ENCODE data around the gene RAD54L.
A peak's percentile ranks its signal among the peaks of the same experiment; 100 is the strongest.

The RAD54L gene

DNA sequence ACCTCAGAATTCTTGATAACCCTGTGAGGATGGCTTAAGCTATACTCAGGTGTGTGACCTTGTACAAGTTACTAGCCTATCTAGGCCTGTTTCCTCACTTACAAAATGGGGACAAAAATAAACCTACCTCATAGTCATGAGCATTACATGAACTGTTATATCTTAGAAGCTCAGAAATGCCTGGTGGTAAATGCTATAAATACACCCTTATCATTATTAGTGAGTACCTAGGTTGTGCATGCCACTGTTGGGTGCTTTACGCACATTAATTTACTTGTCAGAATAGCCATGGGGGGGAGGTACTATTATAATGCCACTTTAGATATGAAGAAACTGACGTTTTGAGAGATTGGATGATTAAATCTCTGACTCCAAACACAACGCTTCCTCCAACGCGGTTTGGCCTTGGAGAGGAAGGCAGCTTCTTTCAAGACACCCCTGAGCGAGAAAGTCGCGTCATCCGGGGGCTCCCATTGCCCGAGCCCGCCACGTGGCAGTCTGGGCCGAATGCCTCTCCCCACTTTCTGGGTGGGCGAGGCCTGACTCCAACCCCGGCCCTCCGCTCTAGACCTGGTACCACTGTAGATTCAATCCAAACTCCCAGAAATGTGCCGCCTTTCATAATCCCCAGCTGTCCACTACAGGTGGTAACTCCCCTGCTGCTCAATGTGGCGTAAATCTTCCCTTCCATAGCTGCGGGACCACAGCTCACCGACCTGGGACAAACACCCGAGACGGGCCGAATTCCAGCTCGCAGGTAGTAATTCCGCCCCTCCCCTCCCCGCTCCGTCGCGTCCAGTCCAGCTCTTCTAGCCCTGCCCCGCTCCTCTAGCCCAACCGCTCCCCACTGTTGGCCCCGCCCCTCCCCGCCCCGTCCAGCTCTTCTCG, 771 bp upstream of the RAD54L start:
- no peak for TF ChIP-seq Cebpa-rat (IDR thresholded peaks at IDR 0.05)
- Histone ChIP-seq H3K9me3 (replicated peaks in 1 of 11) (no peaks in the 10 kb centered on the region; a peak in 1 of 22 replicates), H3K4me2 (peak overlapping the region; percentile 77 to 97 (median 88)), H3K27me3 (no peaks in the 10 kb centered on the region), H3K4me1 (peaks cover 22 to 33% (median 25%) of the 10 kb centered on the region in 10 experiments), H4K20me1 (peaks cover 0 to 14% (median 0%) of the 10 kb centered on the region in 11 experiments; a peak in 3 of 22 replicates), H3K36me3 (peaks cover 0 to 31% (median 30%) of the 10 kb centered on the region in 11 experiments; a peak in 20 of 22 replicates), H3K4me3 (peak overlapping the region; percentile 59 to 79 (median 68)), H3K9ac (peak overlapping the region; percentile 63 to 82 (median 78)), H3K27ac (peak overlapping the region in 10 of 11 experiments; percentile 40 to 83 (median 70); a peak in 20 of 22 replicates)

DNA sequence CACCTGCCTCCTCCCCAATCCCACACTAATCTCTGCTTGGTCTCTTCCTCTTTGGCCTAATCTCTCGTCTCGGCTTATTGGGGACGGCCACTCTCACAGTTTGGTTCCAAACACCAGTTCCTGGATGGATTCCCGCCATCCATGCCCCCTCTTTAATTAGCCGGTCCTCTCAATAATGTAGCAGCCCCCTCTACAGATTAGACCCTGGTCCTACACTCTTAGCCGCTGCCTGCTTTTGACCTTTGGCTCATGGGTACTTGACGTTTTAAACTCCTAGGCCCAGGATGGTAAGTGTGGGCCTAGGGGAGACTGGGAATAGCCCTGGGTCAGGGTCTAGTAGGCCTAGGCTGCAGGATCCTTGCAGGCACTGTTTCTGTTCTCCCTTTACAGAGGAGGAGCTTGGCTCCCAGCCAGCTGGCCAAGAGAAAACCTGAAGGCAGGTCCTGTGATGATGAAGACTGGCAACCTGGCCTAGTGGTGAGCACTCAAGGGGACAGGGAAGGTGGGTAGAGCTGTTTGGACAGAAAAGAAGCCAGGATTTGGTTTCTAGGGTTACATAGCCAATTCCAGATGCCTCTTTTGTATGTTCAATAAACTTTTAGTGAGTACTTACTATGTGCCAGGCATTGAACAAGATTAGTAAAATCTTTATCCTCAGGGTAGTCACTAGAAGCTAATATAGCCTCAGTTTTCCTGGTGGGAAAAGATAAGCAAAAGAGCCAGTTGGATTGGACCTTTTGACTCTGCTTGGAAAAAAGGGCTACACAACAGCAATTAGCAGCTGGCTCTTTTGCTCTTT, 758 bp downstream of the RAD54L start:
- Histone ChIP-seq H4K20me1 (peaks cover 0 to 22% (median 0%) of the 10 kb centered on the region in 11 experiments; a peak in 4 of 22 replicates), H3K4me2 (peak overlapping the region; percentile 81 to 97 (median 92)), H3K27ac (peak overlapping the region in 9 of 11 experiments; percentile 54 to 93 (median 87); a peak in 18 of 22 replicates), H3K9ac (peak overlapping the region; percentile 65 to 91 (median 88); a peak in 21 of 22 replicates), H3K27me3 (no peaks in the 10 kb centered on the region), H3K36me3 (peaks cover 0 to 47% (median 45%) of the 10 kb centered on the region in 11 experiments; a peak in 20 of 22 replicates), H3K4me3 (peak overlapping the region; percentile 70 to 82 (median 74)), H3K9me3 (replicated peaks in 1 of 11) (no peaks in the 10 kb centered on the region), H3K4me1 (peaks cover 22 to 33% (median 25%) of the 10 kb centered on the region in 10 experiments)
- TF ChIP-seq Cebpa-rat (IDR thresholded peaks at IDR 0.05) = no peak

DNA sequence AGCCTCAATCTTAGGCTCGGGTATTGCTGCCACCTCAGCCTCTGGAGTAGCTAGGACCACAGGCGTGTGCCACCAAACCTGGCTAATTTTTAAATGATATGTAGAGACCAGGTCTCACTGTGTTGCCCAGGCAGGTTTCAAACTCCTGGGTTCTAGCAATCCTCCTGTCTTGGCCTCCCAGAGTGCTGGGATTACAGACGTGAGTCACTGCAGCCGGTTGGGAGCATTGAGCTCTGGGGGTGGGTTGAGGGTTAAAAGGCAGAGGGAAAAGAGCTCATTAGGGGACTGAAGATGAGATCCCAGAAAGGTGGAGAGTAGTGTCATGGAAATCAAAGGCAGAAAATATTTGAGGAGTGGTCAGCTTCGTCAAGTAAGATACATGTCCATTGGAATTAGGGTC, 7.1 kb downstream of the RAD54L start:
- Histone ChIP-seq H3K36me3 (peaks cover 0 to 100% (median 98%) of the 10 kb centered on the region in 11 experiments; a peak in 20 of 22 replicates), H3K27ac (no peak overlapping the region), H3K9me3 (replicated peaks in 1 of 11) (no peaks in the 10 kb centered on the region), H3K27me3 (no peaks in the 10 kb centered on the region), H4K20me1 (peaks cover 0 to 17% (median 0%) of the 10 kb centered on the region in 11 experiments; a peak in 4 of 22 replicates), H3K4me1 (peaks cover 0 to 5% (median 0%) of the 10 kb centered on the region in 10 experiments; a peak in 7 of 20 replicates), H3K4me3 (no peak overlapping the region), H3K9ac (no peak overlapping the region), H3K4me2 (no peak overlapping the region)
- TF ChIP-seq Cebpa-rat (IDR thresholded peaks at IDR 0.05) = no peak

DNA sequence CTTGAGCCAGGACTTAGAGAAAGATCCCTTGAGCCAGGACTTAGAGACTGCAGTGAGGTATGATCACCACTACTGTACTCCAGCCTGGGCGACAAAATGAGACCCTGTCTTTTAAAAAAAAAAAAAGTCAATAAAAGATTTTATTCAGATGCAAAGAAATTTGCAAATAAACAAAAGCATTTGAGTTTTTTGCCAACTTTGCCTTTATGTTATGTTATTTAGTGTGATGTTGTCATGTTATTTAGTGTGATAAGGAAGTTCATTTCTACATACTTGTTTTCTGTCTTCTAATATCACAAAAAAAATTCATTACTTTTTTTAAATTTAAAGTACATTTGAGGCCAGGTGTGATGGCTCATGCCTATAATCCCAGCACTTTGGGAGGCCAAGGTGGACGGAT, 9.0 kb downstream of the RAD54L start:
- H3K27ac ChIP-seq = no peak overlapping the region
- no peak overlapping the region for H3K4me2 ChIP-seq
- no peak overlapping the region for H3K9ac ChIP-seq
- no peak for TF ChIP-seq Cebpa-rat (IDR thresholded peaks at IDR 0.05)
- peaks cover 0 to 16% (median 0%) of the 10 kb centered on the region in 11 experiments; a peak in 5 of 22 replicates for H4K20me1 ChIP-seq
- peaks cover 12 to 100% (median 98%) of the 10 kb centered on the region in 11 experiments; a peak in 21 of 22 replicates for H3K36me3 ChIP-seq
- H3K27me3 ChIP-seq = no peaks in the 10 kb centered on the region
- no peak overlapping the region for H3K4me3 ChIP-seq
- no peaks in the 10 kb centered on the region; a peak in 1 of 20 replicates for H3K4me1 ChIP-seq
- no peaks in the 10 kb centered on the region for H3K9me3 ChIP-seq (replicated peaks in 1 of 11)

DNA sequence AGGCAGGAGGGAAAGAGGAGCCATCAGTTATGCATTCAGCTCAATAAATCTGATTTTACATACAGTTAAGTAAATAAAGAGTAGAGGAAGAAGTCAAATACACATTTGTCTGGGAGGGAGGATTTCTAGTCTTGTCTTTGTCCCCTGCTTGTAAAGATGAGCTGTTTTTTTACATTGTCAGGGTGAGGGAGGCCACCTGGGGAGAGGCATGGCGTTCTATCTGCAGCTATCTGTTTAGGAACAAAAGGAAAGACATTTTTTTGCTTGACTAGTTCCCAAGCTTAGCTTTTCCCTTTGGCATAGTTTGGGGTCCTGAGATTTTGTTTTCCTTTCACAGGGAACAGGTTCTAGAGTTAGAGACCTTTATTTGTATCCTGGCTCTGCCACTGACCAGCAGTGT, 14.9 kb downstream of the RAD54L start:
- Histone ChIP-seq H4K20me1 (peaks cover 0 to 7% (median 0%) of the 10 kb centered on the region in 11 experiments; a peak in 4 of 22 replicates), H3K4me3 (no peak overlapping the region), H3K36me3 (peaks cover 19 to 100% (median 99%) of the 10 kb centered on the region in 11 experiments; a peak in 21 of 22 replicates), H3K9ac (no peak overlapping the region), H3K4me1 (peaks cover 0 to 33% (median 23%) of the 10 kb centered on the region in 10 experiments; a peak in 15 of 20 replicates), H3K27me3 (no peaks in the 10 kb centered on the region), H3K27ac (no peak overlapping the region), H3K9me3 (replicated peaks in 1 of 11) (0 out of 22 replicates have a peak, but pooled peaks cover 0 to 5% (median 0%) of the 10 kb centered on the region in 11 experiments), H3K4me2 (no peak overlapping the region)
- TF ChIP-seq Cebpa-rat (IDR thresholded peaks at IDR 0.05) = no peak

DNA sequence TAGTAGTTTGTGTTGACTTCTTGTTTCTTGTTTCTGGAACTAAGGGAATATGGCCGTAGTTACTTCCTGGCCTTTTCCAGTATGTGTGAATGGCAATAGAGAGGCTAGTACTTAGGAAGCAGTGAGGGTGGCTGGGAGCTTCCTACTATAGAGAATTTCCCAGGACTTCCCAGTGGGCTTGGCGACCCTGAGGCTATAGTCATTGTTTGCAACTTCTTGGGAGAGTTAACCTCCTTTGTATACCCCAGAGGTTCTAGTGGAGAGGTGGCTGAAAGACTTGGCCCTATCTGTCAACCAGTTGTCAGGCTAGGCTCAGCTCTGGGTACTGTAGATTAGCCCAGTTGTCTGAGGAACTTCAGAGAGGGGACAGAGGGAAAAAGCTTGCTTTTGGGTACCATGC, 15.6 kb downstream of the RAD54L start:
- Histone ChIP-seq H3K27ac (peak overlapping the region in 3 of 11 experiments; percentile 38 to 71 (median 70); a peak in 3 of 22 replicates), H4K20me1 (peaks cover 0 to 7% (median 0%) of the 10 kb centered on the region in 11 experiments; a peak in 3 of 22 replicates), H3K9ac (no peak overlapping the region), H3K27me3 (no peaks in the 10 kb centered on the region), H3K4me2 (no peak overlapping the region), H3K36me3 (peaks cover 19 to 100% (median 99%) of the 10 kb centered on the region in 11 experiments; a peak in 21 of 22 replicates), H3K4me3 (no peak overlapping the region), H3K4me1 (peaks cover 0 to 33% (median 23%) of the 10 kb centered on the region in 10 experiments; a peak in 15 of 20 replicates), H3K9me3 (replicated peaks in 1 of 11) (0 out of 22 replicates have a peak, but pooled peaks cover 0 to 5% (median 0%) of the 10 kb centered on the region in 11 experiments)
- no peak for TF ChIP-seq Cebpa-rat (IDR thresholded peaks at IDR 0.05)

DNA sequence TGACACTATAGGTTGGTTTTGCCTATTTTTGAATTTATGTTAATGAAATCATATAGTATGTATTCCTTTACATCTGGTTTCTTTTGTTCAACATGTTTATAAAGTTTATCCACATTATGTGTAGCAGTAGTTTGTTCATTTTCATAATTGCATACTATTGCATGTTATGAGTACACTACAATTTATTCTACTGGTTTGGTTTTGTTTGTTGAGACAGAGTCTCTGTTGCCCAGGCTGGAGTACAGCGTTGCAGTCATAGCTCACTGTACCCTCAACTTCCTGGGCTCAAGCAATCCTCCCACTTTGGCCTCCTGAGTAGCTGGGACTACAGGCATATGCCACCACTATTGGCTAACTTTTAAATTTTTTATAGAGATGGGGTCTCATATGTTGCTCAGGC, 21.0 kb downstream of the RAD54L start:
- no peak overlapping the region for H3K27ac ChIP-seq
- no peak overlapping the region for H3K4me2 ChIP-seq
- peaks cover 0 to 31% (median 22%) of the 10 kb centered on the region in 10 experiments; a peak in 15 of 20 replicates for H3K4me1 ChIP-seq
- H4K20me1 ChIP-seq = peaks cover 0 to 6% (median 0%) of the 10 kb centered on the region in 11 experiments; a peak in 2 of 22 replicates
- peaks cover 0 to 100% (median 100%) of the 10 kb centered on the region in 11 experiments; a peak in 21 of 22 replicates for H3K36me3 ChIP-seq
- H3K9me3 ChIP-seq (replicated peaks in 1 of 11) = 0 out of 22 replicates have a peak, but pooled peaks cover 0 to 5% (median 0%) of the 10 kb centered on the region in 11 experiments
- no peaks in the 10 kb centered on the region for H3K27me3 ChIP-seq
- H3K9ac ChIP-seq = no peak overlapping the region
- no peak overlapping the region for H3K4me3 ChIP-seq
- TF ChIP-seq Cebpa-rat (IDR thresholded peaks at IDR 0.05) = no peak
